Measurements from ENCODE around the gene MRC2. TPM values are rescaled to one million over a fixed set of nuclear protein-coding genes. Genes with fewer than 3 reads are reported as not detected.

MRC2 gene
- polyA plus RNA-seq, 1 of the 3 experiments (the other 2 are of a cell fraction), result 213 TPM

- H3K79me2 ChIP-seq (ENCODE audit: insufficient read depth), result peaks cover 100% of the 10 kb centered on the region
- H2AFZ ChIP-seq (ENCODE audit: low read depth), result no peak overlapping the region
- CTCF ChIA-PET, result no interaction called here
- H3K27ac ChIP-seq (ENCODE audit: low read depth in 2 of 2, low read length in 1 of 2), result no peak overlapping the region
- peaks cover 92% of the 10 kb centered on the region for H4K20me1 ChIP-seq (ENCODE audit: insufficient read depth)
- no peak for DNase-seq
- peaks cover 31% of the 10 kb centered on the region for H3F3A ChIP-seq (replicated peaks; ENCODE audit: insufficient read depth)
- no peaks in the 10 kb centered on the region for H3K9me2 ChIP-seq
- WGBS (ENCODE audit: low lambda C conversion rate), result 82% methylated on average over 9 of the region's 9 CpGs
- H3K9ac ChIP-seq, result no peak overlapping the region
- no peak for TF ChIP-seq SIN3A (IDR thresholded peaks at IDR 0.05; ENCODE audit: borderline replicate concordance, low read depth, low read length)
- no peak for TF ChIP-seq SMC3 (IDR thresholded peaks at IDR 0.05; ENCODE audit: low read depth, low read length)
- no peak for TF ChIP-seq PBX3 (IDR thresholded peaks at IDR 0.05)
- no peak for TF ChIP-seq EZH2phosphoT487 (IDR thresholded peaks at IDR 0.05; ENCODE audit: borderline replicate concordance, low read depth)
- TF ChIP-seq, protein P1, sequence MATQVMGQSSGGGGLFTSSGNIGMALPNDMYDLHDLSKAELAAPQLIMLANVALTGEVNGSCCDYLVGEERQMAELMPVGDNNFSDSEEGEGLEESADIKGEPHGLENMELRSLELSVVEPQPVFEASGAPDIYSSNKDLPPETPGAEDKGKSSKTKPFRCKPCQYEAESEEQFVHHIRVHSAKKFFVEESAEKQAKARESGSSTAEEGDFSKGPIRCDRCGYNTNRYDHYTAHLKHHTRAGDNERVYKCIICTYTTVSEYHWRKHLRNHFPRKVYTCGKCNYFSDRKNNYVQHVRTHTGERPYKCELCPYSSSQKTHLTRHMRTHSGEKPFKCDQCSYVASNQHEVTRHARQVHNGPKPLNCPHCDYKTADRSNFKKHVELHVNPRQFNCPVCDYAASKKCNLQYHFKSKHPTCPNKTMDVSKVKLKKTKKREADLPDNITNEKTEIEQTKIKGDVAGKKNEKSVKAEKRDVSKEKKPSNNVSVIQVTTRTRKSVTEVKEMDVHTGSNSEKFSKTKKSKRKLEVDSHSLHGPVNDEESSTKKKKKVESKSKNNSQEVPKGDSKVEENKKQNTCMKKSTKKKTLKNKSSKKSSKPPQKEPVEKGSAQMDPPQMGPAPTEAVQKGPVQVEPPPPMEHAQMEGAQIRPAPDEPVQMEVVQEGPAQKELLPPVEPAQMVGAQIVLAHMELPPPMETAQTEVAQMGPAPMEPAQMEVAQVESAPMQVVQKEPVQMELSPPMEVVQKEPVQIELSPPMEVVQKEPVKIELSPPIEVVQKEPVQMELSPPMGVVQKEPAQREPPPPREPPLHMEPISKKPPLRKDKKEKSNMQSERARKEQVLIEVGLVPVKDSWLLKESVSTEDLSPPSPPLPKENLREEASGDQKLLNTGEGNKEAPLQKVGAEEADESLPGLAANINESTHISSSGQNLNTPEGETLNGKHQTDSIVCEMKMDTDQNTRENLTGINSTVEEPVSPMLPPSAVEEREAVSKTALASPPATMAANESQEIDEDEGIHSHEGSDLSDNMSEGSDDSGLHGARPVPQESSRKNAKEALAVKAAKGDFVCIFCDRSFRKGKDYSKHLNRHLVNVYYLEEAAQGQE (IDR thresholded peaks at IDR 0.05; ENCODE audit: low read depth, low read length), result no peak
- TF ChIP-seq, protein P2, sequence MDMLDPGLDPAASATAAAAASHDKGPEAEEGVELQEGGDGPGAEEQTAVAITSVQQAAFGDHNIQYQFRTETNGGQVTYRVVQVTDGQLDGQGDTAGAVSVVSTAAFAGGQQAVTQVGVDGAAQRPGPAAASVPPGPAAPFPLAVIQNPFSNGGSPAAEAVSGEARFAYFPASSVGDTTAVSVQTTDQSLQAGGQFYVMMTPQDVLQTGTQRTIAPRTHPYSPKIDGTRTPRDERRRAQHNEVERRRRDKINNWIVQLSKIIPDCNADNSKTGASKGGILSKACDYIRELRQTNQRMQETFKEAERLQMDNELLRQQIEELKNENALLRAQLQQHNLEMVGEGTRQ (IDR thresholded peaks at IDR 0.05; ENCODE audit: borderline replicate concordance, low read depth, low read length), result no peak
- TF ChIP-seq, protein P3, sequence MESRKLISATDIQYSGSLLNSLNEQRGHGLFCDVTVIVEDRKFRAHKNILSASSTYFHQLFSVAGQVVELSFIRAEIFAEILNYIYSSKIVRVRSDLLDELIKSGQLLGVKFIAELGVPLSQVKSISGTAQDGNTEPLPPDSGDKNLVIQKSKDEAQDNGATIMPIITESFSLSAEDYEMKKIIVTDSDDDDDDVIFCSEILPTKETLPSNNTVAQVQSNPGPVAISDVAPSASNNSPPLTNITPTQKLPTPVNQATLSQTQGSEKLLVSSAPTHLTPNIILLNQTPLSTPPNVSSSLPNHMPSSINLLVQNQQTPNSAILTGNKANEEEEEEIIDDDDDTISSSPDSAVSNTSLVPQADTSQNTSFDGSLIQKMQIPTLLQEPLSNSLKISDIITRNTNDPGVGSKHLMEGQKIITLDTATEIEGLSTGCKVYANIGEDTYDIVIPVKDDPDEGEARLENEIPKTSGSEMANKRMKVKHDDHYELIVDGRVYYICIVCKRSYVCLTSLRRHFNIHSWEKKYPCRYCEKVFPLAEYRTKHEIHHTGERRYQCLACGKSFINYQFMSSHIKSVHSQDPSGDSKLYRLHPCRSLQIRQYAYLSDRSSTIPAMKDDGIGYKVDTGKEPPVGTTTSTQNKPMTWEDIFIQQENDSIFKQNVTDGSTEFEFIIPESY (IDR thresholded peaks at IDR 0.05; ENCODE audit: borderline replicate concordance, low read depth), result no peak
- POLR2A ChIA-PET, result interaction anchor here (1.8 kb wide), 1 partner anchor 9 kb away, joined by 5 read pairs; no protein-coding TSS in a partner anchor
- H3K4me1 ChIP-seq (ENCODE audit: control insufficient read depth in 1 of 2, insufficient read depth in 2 of 2, low read depth in 1 of 2, low read length in 1 of 2), result peaks cover under 1 to 12% of the 10 kb centered on the region in 2 experiments; a peak in 3 of 4 replicates
- H3K9me3 ChIP-seq, result no peaks in the 10 kb centered on the region
- H3K4me2 ChIP-seq, result no peak overlapping the region
- no peaks in the 10 kb centered on the region for H3K27me3 ChIP-seq (ENCODE audit: insufficient read depth)
- H3K4me3 ChIP-seq (ENCODE audit: low read depth in 2 of 2, low read length in 1 of 2), result no peak overlapping the region
- H3K36me3 ChIP-seq (replicated peaks in 1 of 2; ENCODE audit: control insufficient read depth in 1 of 2, insufficient read depth in 2 of 2, low read length in 1 of 2), result peaks cover 0 to 18% of the 10 kb centered on the region in 2 experiments
Observed at GRCh38 chr17:62637809-62638208, 10.3 kb downstream of the MRC2 start.

Measured in SK-N-SH (cell line).